Activated naive CD8-positive, alpha-beta T cell treated with anti-CD3 and anti-CD28 coated beads, Interleukin-2, amount 50 U/mL, for 16 hours (primary cell): ENCODE measurements around the gene ASB3.

Experiments used
- DNase-seq: peaks from one replicate; pipeline ENCODE4 v3.0.0-alpha.2; 2020; ENCODE audit warnings: low read depth, low spot score

Gene ASB3

DNA sequence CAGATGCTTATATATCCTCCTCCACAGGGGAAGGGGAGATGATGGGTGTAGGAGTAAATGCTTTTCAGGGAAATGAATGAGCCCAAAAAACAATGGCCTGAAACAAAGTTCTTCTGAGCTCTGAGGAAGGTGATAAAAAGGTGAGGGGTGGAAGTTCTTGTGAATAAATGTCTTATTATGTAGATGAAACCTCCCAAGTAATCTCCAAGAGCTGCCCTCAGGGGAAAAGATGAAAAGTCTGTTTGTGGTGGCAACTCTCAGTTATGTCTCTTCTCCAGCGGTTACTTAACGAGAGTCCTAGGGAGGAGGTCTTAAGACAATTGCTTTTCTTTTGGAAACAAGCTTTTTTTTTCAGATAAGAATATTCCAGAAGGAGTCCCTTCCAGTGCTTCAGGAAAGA, 134.6 kb downstream of the ASB3 start:
- no peak for DNase-seq

DNA sequence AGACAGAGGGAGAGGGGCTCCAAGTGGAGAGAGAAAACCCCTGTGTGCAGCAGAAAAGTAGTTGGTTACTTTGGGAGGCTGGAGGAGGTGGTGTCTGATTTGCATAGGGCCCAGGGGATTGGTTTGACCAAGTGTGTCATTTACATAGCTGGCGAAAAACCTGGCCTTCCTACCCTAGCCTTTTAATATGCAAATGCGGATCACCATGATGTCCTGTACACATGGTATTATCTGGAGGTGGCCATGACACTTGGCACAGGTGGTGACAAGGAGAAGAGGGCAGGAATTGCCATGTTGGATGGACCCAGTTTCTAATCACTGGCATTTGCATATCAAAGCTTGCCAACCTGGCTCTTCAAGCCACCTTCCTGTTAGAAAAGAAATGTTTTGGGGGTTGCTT, 140.0 kb downstream of the ASB3 start:
- DNase-seq: no peak

DNA sequence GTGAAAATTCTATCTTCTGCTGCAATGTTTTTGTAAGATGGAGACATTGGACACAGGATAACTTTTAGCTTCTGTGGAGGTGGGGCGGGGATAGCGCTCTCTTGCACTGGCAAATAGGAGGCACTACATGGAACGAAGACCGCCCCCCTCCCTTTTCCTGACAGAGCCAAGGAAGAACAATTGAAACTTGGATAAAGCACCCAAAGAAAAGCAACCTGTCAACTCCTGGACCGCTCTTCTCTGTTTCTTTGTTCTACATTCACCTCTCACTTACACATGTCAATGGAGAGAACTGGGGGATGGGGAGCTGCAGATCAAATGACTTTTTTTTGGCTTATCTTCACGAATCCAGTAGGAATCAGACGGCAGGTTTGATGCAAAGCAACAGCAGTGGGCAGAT, 145.5 kb downstream of the ASB3 start:
- DNase-seq: no peak

DNA sequence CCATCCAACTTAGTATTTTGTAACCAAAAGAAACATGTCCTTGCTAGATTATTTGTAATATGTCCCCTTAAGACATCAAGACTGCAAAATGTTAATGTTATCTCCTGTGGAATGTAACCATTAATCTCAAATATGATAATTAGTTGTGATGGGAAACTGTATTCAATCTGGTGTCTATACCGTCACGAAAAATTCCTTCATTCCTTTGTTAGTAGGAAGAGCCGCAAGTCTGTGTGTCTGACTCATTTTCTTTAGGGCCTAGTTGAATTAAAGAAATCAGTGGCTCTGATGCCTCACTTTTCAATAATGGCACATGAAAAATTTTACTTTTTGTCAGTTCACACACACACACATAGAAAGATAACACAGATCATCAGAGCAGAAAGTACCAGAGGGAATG, 146.3 kb downstream of the ASB3 start:
- DNase-seq: no peak

DNA sequence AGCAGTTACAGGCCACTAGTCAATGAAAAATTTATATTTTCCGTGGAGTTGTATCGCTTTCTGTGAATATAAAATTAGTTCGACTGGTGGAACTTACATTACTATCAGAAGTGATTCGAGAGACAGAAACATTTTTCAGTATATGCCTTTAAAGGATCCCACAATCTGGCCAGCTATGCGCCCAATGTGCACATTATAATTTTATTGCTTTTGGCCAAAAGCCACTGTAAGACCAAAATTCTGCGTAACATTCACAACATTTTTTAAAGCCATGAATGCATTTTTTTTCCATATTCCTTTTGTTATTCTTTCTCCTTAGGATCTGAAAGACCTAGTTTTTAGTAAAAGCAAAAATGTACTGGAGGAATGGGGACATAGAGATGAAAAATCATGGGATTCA, 150.2 kb downstream of the ASB3 start:
- DNase-seq: no peak

DNA sequence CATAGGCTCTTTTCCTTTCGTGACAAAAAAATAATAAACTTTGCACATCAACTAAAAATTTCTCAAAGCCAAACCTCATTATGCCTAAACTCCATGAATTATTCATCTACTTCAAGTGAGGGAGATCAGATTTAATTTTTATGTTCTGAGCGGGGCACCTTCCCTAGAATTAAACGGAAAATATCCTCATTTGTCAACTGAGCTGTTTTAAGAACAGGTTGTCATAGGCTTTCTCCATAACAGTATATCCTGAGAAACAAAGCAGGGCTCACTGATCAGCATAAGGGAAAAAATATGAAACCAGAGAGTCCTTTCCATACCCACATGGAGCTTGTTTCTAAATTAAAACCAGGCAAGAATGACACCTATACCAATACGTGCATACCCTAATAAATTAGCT, 150.6 kb downstream of the ASB3 start:
- no peak for DNase-seq

DNA sequence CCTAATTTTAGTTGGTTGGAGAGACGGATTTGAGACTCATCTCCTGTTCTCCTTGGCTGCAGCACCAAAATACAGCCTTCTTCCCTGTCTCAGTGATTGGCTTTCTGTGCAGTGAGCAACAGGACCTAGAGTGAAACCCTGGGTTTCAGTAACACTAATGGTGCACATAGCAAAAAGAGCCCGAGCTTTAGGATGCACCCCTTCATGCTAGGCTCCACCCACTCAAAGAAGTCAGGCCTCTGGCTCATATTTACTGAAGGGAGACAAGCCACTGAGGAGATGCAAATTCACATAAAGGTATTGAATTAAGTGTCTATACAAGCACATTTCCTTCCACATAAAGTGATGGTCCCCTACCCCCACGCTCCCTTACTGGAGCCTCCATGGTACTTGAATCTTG, 151.1 kb downstream of the ASB3 start:
- DNase-seq: no peak

DNA sequence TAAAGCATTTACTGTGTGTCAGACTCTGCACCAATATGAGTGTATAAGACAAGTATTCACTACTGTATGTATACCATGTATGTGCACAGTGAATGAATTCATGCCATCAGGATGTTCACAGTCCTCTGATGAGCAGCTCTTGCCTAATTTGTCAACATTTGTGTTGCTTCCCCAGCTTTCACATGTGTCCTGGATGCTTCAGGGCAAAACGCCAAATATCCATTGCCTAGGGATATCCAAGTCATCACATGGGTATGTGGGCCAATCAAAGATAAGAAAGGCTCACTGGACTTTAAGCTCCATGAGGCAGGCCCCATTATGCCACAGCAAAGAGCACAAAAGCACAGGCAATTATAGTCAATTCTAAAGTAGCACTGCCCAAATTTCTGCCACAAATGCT, 153.3 kb downstream of the ASB3 start:
- DNase-seq: no peak

DNA sequence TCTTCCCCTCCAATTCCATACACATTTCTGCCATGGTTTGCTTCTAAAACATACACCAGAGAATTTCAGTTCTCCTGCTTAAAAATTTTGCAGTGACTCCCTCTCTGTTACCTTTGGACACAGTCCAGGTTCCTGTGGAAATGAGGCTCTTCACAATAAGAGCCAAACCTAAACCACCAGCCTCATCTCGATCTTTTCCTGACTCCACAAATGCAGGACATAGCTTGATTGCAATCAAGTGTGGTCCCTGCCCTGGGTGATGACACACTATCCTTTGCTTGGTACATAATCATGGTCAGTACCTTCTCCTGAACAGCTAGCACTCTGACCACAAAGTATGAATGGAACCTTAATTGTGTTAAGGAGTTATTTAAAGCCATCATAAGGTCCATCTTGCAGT, 154.0 kb downstream of the ASB3 start:
- no peak for DNase-seq

DNA sequence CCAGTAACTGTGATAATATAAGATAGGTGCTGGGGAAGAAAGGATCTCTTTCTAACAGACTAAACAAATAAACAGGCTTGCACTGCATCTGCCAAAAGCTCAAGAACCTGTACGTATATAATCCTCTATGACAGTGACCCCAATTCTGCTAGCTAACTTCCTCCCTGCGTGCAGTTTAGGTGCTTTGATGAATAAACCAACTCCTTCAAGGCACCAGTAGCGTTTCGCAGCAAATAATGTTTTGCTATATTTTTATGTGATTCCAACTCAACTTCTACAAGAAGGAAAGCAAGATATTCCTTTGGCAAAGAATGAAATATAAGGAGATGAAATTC, 154.7 kb downstream of the ASB3 start:
- DNase-seq: no peak

DNA sequence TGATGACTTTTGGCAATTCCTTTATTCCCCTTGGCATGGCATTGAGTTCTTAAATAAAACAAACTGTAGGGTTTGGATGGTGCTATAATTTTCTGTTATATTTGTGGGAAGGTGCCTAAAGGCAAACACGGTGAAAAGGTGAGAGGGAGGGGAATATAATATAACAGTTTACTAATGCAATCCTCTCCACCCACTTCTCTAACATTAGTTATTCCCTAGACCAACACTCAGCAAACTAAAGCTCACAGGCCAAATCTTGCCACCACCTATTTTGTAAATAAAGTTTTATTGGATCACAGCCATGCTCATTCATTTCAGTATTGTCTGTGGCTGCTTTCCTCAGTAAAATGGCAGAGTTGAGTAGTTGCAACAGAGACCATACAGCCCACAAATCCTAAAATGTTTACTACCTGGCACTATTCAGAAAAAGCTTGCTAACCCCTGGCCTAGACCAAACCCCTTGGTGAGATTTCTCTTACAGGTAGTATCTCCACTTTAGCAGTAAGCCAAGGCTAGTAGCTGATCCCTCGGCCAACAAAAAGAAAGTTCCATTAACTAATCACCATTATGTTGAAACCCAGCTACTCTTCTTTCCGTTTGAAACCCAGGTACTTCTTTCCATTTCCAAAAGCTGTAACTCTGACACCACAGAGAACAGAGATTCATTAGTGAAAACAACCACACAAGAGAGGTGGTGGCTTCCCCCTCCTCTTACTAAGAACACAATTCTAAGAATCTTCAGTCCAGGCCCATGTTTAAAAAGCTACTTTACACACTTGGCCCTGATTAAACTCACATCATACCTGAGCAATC, 155.2 kb downstream of the ASB3 start:
- DNase-seq: no peak

DNA sequence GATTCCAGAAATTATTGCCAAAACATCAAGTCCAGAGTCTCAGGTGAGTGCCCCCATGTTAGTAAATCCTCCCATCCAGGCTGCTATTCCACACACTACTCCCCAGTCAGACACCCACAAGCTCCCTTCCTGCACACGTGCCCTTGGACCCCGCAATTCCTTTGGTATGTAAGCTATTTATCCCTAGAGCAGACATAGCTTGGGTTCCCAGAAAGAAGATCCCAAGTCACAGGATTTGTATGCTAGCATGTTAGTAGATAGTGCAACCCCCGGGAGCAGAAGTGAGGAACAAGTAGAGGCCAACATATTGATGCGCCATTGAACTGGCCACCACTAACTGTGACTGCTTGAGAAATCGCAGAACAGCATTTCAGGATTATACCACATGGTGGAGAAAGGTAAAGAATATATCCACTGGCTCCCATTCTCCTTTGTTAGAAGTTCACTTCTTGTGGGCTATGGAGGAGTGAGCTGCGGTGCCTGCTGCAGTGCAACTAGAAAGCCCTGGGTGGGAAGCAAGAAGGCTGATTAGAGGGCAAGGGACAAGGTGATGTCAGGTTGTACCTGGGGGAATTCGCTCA, 156.6 kb downstream of the ASB3 start:
- no peak for DNase-seq

DNA sequence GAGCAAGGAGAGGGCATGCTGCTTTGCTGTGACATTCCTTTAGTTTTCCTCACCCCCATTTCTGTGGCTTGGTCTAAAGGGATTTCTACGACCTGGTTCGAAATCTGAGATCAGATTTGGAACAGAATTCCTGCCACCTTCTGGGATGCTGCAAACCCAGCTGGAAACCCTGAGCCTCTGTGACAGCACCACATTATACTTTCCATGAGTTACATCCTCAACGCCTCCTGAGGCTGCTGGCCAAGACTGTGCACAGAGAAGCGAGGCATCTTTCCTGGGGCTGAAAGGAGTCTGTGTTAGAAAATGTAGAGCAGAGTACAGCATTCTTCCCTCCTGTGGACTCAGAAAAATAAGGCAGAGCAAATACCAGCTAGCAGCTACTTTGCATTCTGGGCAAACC, 157.3 kb downstream of the ASB3 start:
- no peak for DNase-seq

DNA sequence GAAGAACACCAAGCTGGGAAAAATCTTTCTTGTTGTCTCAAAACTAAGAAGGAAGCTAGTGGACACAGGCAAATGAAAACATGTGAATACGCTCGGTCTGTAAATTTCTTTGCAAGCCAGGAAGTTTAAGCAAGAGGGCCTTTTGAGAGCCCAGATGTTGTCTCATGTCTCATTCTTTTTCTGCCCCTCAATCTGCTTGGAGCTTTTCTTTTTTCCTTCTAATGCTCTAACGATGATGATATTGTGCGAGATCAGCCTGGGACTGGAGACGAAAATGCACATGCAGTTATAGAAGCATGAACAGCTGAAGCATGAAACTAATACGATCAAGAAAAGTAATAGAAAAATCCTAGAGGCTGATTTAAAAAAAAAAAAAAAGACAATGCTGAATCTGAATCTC, 157.8 kb downstream of the ASB3 start:
- DNase-seq: no peak

DNA sequence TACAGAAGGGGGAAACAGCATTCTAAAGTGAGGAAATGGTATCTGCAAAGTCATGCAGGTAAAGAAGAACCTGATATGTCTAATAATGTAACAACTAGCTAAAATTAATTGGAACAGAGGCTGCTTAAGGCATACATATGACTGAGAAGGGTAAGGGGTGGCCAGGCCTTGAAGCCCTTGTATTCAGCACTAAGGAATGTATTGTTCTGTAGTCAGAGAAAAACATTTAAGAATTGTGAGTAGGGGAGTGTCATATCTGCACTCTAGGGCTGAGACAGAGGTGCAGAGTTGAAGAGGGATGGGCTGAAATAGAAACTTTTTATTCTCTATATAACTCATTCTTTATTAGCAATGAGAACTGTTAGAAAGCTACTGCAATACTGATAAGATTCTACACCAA, 164.6 kb downstream of the ASB3 start:
- no peak for DNase-seq

DNA sequence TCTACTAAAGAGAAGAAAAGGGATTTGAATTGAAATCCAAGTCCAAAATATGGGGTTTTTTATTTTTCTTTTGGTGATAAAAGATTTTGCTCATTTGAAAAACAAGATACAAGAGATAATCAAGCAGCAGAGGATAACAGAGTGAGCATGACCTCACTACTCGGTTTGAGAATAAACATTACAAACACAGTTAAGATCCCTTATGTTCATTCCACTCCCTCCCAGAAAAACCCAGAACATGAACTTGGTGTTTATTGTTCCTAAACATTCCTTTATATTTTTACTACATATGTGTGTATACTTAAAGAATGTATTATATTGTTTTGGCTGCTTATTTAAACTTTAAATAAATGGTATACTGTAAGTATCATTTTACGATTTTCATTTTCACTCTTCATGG, 165.8 kb downstream of the ASB3 start:
- no peak for DNase-seq
